HG03521 (cell line): Measurements from ENCODE around the gene CCNF.
A peak's percentile ranks its signal among the peaks of the same experiment; 100 is the strongest.

ENCODE experiments used
- ATAC-seq: cut with Tn5 transposase; IDR thresholded peaks from one replicate; pipeline ENCODE4 v1.9.1; 2021; ENCODE audit warnings: mild to moderate bottlenecking, moderate library complexity; ENCODE audit not compliant: unreplicated experiment

Gene CCNF

GRCh38 chr16:2456551-2457153 is 27.4 kb downstream of the CCNF start:
- ATAC-seq, result no peak

GRCh38 chr16:2457267-2457666 is 28.0 kb downstream of the CCNF start:
- no peak for ATAC-seq

GRCh38 chr16:2457946-2458345 is 28.7 kb downstream of the CCNF start:
- no peak for ATAC-seq

- no peak for ATAC-seq
Observed at GRCh38 chr16:2458887-2459646, 29.8 kb downstream of the CCNF start.

- peak; percentile 87 for ATAC-seq
Observed at GRCh38 chr16:2459647-2460390, 30.6 kb downstream of the CCNF start, which contains the start of gene TEDC2. TEDC2 (plus strand) TSS chr16:2460109; CDS start chr16:2460145, 36 bp downstream.

- ATAC-seq, result no peak
Observed at GRCh38 chr16:2460391-2460713, 31.1 kb downstream of the CCNF start.

GRCh38 chr16:2460916-2461315 is 31.7 kb downstream of the CCNF start:
- no peak for ATAC-seq

GRCh38 chr16:2462031-2462866 is 33.0 kb downstream of the CCNF start:
- ATAC-seq, result no peak

GRCh38 chr16:2464333-2464732 is 35.1 kb downstream of the CCNF start:
- ATAC-seq, result no peak

- ATAC-seq, result no peak
Observed at GRCh38 chr16:2465653-2466415, 36.6 kb downstream of the CCNF start.

- ATAC-seq, result no peak
Observed at GRCh38 chr16:2466667-2467527, 37.6 kb downstream of the CCNF start.

GRCh38 chr16:2467528-2468232 is 38.4 kb downstream of the CCNF start:
- ATAC-seq, result no peak

GRCh38 chr16:2468233-2468724 is 39.0 kb downstream of the CCNF start:
- no peak for ATAC-seq

GRCh38 chr16:2468725-2469398 is 39.6 kb downstream of the CCNF start:
- ATAC-seq, result no peak

- ATAC-seq, result no peak
Observed at GRCh38 chr16:2469399-2470233, 40.4 kb downstream of the CCNF start.

GRCh38 chr16:2470234-2470601 is 41.0 kb downstream of the CCNF start:
- ATAC-seq, result no peak

GRCh38 chr16:2470603-2471015 is 41.4 kb downstream of the CCNF start:
- ATAC-seq, result no peak
